Mononuclear cell (primary cell): ENCODE data around the gene HYPK. TPM values are rescaled to one million over a fixed set of nuclear protein-coding genes. Genes with fewer than 3 reads are reported as not detected.

ENCODE experiments used
- total RNA-seq: library from RNA; depleted of rRNA; stranded (reverse); fragments of >200 nt; gene quantifications from one replicate; pipeline ENCODE4 v1.2.3, GENCODE V29; 2012

HYPK gene
- total RNA-seq, 1 donor, result 6.5 TPM

Other genes with a start within 250 kb of the HYPK start
- 9.9 TPM for gene PPIP5K1, start 210.4 kb upstream of the HYPK start, total RNA-seq
- gene CKMT1B, start 206.6 kb upstream of the HYPK start, total RNA-seq, result not detected
- gene STRC, start 181.8 kb upstream of the HYPK start, total RNA-seq, result 0.42 TPM
- gene CATSPER2, start 151.8 kb upstream of the HYPK start, total RNA-seq, result 2.5 TPM
- gene CKMT1A, start 106.7 kb upstream of the HYPK start, total RNA-seq, result not detected
- gene PDIA3, start 54.2 kb upstream of the HYPK start, total RNA-seq, result 119 TPM
- 1.7 TPM for gene ELL3, start 23.6 kb upstream of the HYPK start, total RNA-seq
- 301 TPM for gene SERF2, start 8.3 kb upstream of the HYPK start, total RNA-seq
- gene SERINC4, start 379 bp upstream of the HYPK start, total RNA-seq, result not detected
- gene MFAP1, start 24.1 kb downstream of the HYPK start, total RNA-seq, result 10.5 TPM
- gene WDR76, start 26.4 kb downstream of the HYPK start, total RNA-seq, result 6.7 TPM